ENCODE measurements around the gene VPS37C.

VPS37C gene

GRCh38 chr11:61160487-61161189 lies 588 bp downstream of the VPS37C start:
- Histone ChIP-seq H3K27me3 (replicated peaks; ENCODE audit: insufficient read depth, low read length) (no peaks in the 10 kb centered on the region), H3K36me3 (replicated peaks; ENCODE audit: insufficient read depth, low read length) (0 out of 2 replicates have a peak, but pooled peaks cover 4% of the 10 kb centered on the region), H2AFZ (ENCODE audit: low read length) (peak overlapping the region; percentile 80), H4K20me1 (ENCODE audit: insufficient read depth, low read length) (no peaks in the 10 kb centered on the region), H3K27ac (ENCODE audit: low read length) (peak overlapping the region; percentile 88; the same call in 1 of the 2 replicates), H3K79me2 (ENCODE audit: low read length) (peaks cover 45% of the 10 kb centered on the region), H3K9ac (ENCODE audit: low read length) (peak overlapping the region; percentile 90), H3F3A (ENCODE audit: insufficient read depth, low read length) (peaks cover 9% of the 10 kb centered on the region; the same call in 1 of the 2 replicates), H3K9me3 (replicated peaks; ENCODE audit: insufficient read depth, low read length) (no peaks in the 10 kb centered on the region), H3K9me2 (replicated peaks; ENCODE audit: insufficient read depth, low read length) (no peaks in the 10 kb centered on the region), H3K4me3 (ENCODE audit: low read length) (peak overlapping the region; percentile 85), H3K4me1 (ENCODE audit: low read length) (peaks cover 16% of the 10 kb centered on the region), H3K4me2 (ENCODE audit: low read depth, low read length) (peak overlapping the region; percentile 94)
- DNase-seq, result no peak
- TF ChIP-seq EZH2 (optimal IDR thresholded peaks at IDR 0.05; ENCODE audit: low read depth, low read length) (no peak), CTCF (IDR thresholded peaks at IDR 0.05; ENCODE audit: low read length) (no peak), EZH2phosphoT487 (IDR thresholded peaks at IDR 0.05; ENCODE audit: low read length) (no peak)

DNA sequence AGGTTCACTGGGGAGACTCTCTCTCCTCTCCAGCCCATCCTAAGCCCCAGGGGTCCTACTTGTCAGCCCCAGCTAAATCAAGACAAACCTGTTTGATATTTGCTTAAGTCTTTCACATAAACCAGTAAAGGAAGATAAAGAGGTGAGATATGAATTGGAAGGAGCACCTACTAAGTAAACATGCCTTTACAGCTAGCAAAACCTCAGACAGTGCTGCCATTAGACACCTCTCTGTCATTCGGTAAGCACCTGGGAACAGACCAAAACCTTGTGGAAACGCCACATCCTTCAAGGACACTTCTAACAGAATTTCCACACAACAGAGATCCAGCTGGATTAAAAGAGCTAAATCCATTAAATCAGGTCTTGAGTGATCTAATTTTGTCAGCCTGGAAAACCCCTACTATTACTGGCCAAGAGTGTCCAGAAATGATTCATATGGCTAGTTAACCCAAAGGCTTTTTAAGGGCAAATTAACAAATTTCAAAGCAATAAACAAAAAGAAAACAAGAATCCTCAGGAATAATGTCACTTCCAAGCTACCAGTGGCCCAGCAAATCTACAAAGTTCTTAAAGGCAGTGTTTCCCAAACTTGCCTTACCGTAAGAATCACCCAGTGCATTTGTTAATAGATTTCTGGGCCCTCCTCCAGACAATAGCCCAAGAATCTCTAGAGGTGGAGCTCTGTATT lies 2.4 kb downstream of the VPS37C start:
- Histone ChIP-seq H3K4me1 (ENCODE audit: low read length) (peaks cover 16% of the 10 kb centered on the region), H3K27me3 (replicated peaks; ENCODE audit: insufficient read depth, low read length) (no peaks in the 10 kb centered on the region), H2AFZ (ENCODE audit: low read length) (no peak overlapping the region), H3K4me3 (ENCODE audit: low read length) (no peak overlapping the region), H3F3A (ENCODE audit: insufficient read depth, low read length) (peaks cover 9% of the 10 kb centered on the region; the same call in 1 of the 2 replicates), H3K36me3 (replicated peaks; ENCODE audit: insufficient read depth, low read length) (0 out of 2 replicates have a peak, but pooled peaks cover 4% of the 10 kb centered on the region), H4K20me1 (ENCODE audit: insufficient read depth, low read length) (no peaks in the 10 kb centered on the region), H3K9me2 (replicated peaks; ENCODE audit: insufficient read depth, low read length) (no peaks in the 10 kb centered on the region), H3K9ac (ENCODE audit: low read length) (no peak overlapping the region), H3K79me2 (ENCODE audit: low read length) (peaks cover 63% of the 10 kb centered on the region), H3K9me3 (replicated peaks; ENCODE audit: insufficient read depth, low read length) (no peaks in the 10 kb centered on the region), H3K4me2 (ENCODE audit: low read depth, low read length) (no peak overlapping the region), H3K27ac (ENCODE audit: low read length) (no peak overlapping the region)
- DNase-seq, result no peak
- TF ChIP-seq EZH2phosphoT487 (IDR thresholded peaks at IDR 0.05; ENCODE audit: low read length) (no peak), CTCF (IDR thresholded peaks at IDR 0.05; ENCODE audit: low read length) (no peak), EZH2 (optimal IDR thresholded peaks at IDR 0.05; ENCODE audit: low read depth, low read length) (no peak)

- H2AFZ ChIP-seq (ENCODE audit: low read length), result no peak overlapping the region
- H3K9ac ChIP-seq (ENCODE audit: low read length), result no peak overlapping the region
- H3K4me3 ChIP-seq (ENCODE audit: low read length), result no peak overlapping the region
- peaks cover 16% of the 10 kb centered on the region for H3K4me1 ChIP-seq (ENCODE audit: low read length)
- H4K20me1 ChIP-seq (ENCODE audit: insufficient read depth, low read length), result no peaks in the 10 kb centered on the region
- no peaks in the 10 kb centered on the region for H3K9me3 ChIP-seq (replicated peaks; ENCODE audit: insufficient read depth, low read length)
- H3K27ac ChIP-seq (ENCODE audit: low read length), result no peak overlapping the region
- H3K27me3 ChIP-seq (replicated peaks; ENCODE audit: insufficient read depth, low read length), result no peaks in the 10 kb centered on the region
- H3K36me3 ChIP-seq (replicated peaks; ENCODE audit: insufficient read depth, low read length), result 0 out of 2 replicates have a peak, but pooled peaks cover 4% of the 10 kb centered on the region
- TF ChIP-seq CTCF (IDR thresholded peaks at IDR 0.05; ENCODE audit: low read length) (no peak), EZH2phosphoT487 (IDR thresholded peaks at IDR 0.05; ENCODE audit: low read length) (no peak), EZH2 (optimal IDR thresholded peaks at IDR 0.05; ENCODE audit: low read depth, low read length) (no peak)
- no peak for DNase-seq
- H3F3A ChIP-seq (ENCODE audit: insufficient read depth, low read length), result peaks cover 9% of the 10 kb centered on the region; the same call in 1 of the 2 replicates
- no peak overlapping the region for H3K4me2 ChIP-seq (ENCODE audit: low read depth, low read length)
- H3K79me2 ChIP-seq (ENCODE audit: low read length), result peaks cover 74% of the 10 kb centered on the region
- no peaks in the 10 kb centered on the region for H3K9me2 ChIP-seq (replicated peaks; ENCODE audit: insufficient read depth, low read length)
Observed at GRCh38 chr11:61157743-61158142, 3.5 kb downstream of the VPS37C start.
